Subcutaneous adipose tissue (tissue), 4 donors: ENCODE measurements around the gene IDH1. TPM values are rescaled to one million over a fixed set of nuclear protein-coding genes. Genes with fewer than 3 reads are reported as not detected.

Experiments
- CTCF ChIP-seq: fragments of 450-650 bp; IDR thresholded peaks from one replicate; pipeline ENCODE4 v1.5.1; 2016; ENCODE audit warnings: low read depth, mild to moderate bottlenecking, control low read depth, antibody characterized with exemption, moderate library complexity
- total RNA-seq, 4 donors: library from RNA; depleted of rRNA; stranded (reverse); fragments of >200 nt; gene quantifications; one replicate each; pipeline ENCODE4 v1.1.0, GENCODE V29; 2016

Gene IDH1
- 100 to 1,000 TPM; 126 to 345 (median 247) TPM for total RNA-seq

DNA sequence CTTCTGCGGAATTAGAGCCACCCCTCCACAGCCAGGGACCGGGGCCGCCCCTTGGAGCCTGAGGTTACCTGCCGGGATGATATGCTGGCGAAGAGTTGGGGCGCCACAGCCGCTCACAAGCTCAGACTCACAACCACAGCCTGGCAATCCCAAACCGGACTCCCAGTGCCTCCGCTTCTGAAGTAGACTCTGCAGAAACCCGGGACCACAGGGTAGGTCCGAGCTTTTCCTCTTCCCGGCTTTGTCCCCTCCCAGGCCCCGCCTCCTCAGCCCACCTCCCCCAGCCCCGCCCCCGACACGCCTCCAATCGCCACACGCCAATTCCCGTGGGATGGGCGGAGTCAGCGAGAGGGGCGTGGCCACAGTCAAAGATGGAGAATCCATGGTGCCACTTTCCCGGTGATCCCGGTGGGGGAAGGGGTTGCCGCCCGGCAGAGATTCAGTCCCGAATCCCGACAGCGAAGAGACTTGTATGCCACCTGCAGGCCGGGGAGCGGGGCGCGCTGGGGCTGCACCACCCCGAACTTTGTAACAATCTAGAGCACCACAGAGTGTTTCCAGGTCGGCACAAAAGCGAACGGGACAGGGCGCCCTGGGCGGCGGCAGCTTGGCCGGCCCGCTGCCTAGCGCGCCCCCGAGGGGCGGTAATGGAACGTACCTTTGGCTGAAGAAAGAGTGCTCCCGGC is at the start of gene IDH1:
Gene IDH1, minus strand, starts transcription at position 201 of the 686 bp plus-strand sequence. CDS start 3,520 bp downstream, outside the sequence.
- TF ChIP-seq CTCF: no peak

DNA sequence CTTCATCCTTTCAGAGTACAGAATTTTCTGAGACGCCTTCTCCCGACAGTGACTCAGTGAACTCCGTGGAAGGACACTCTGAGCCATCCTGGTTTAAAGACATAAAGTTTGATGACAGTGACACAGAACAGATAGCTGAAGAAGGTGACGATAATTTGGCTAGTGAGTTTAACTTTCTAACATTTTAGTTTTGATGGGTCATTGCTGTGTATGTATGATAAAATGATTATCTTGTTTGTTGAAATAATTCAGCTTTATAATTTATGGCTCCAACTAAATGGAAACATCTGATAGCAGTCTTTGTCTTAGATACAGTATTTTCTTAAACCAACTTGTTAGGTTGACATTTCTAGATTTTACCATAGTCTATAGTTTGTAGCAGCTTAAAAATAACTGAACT is 49.3 kb upstream of the IDH1 start:
- no peak for TF ChIP-seq CTCF

DNA sequence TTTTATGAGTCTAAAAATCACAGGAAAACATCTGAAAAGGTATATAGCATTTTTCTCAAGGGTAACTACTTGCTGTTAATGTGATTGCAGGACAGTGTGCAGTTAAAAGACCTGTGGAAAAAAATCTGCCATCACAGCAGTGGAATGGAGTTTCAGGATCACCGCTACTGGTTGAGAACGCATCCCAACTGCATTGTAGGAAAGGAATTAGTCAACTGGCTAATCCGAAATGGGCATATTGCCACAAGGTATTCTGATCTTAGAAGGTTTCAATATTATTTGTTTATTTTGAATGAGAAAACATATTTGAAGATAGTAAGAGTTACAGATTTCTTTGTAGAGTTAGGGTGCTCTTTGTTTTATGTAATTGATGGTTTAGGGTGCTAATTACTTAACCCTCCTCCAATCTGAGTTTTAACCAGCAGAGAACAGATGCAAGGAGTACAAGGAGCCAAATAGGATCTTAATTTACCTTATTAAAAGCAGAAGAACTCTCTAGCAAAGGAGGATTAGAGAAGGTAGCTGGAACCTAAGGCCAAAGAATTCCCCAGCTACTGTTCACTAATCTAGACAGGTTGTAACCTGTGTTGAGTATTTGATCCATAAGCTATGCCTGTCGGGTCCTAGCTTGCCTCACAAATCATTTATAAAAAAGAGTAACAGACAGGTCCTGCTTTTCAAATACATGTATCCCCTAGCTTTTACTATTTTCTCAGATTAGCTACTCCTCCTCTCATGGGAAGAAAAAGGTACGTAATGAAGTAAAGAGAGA is 46.2 kb upstream of the IDH1 start:
- no peak for TF ChIP-seq CTCF

GRCh38 chr2:208297961-208298360 is 43.1 kb upstream of the IDH1 start:
- no peak for TF ChIP-seq CTCF

- TF ChIP-seq CTCF: no peak
Measured at GRCh38 chr2:208296610-208297009, 41.7 kb upstream of the IDH1 start.

DNA sequence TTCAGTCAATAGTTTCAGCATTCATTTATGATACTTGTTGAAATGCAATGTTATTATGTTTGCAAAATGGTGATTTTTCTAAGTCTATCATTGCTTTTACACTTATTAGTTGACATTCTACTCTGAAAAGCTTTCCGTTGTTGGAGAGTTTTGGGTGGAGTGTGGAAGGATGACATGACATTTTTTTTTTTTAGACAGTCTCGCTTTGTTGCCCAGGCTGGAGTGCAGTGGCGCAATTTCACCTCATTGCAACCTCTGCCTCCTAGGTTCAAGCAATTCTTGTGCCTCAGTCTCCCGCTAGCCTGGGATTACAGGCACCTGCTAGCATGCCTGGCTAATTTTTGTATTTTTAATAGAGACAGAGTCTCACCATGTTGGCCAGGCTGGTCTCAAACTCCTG is 41.0 kb upstream of the IDH1 start:
- TF ChIP-seq CTCF: no peak

- no peak for TF ChIP-seq CTCF
Measured at GRCh38 chr2:208294482-208295024, 39.7 kb upstream of the IDH1 start.
